A549 (cell line): ENCODE results near the gene DIAPH2.
"Not testable (repeated sequence)": the region's sequence is repeated elsewhere in the genome, so short reads cannot be mapped to it uniquely, and the experiment has no call there.

Experiments
- BHLHE40 ChIP-seq: IDR thresholded peaks from 2 replicates; pipeline ENCODE4 v1.6.1; 2012; ENCODE audit warnings: low read depth, low read length, inconsistent platforms
- CTCF ChIP-seq: fragments of >200 bp; sonication (Bioruptor Twin); formaldehyde crosslinking; IDR thresholded peaks from 3 replicates; pipeline ENCODE4 v1.5.1; 2016
- E2F6 ChIP-seq: IDR thresholded peaks from 2 replicates; pipeline ENCODE4 v1.6.1; 2012; ENCODE audit warnings: low read depth, borderline replicate concordance
- EP300 ChIP-seq, 2 experiments: fragments of >200 bp; sonication (Bioruptor Twin); formaldehyde crosslinking; IDR thresholded peaks; 2 replicates in 1 of 2; 3 replicates in 1 of 2; pipeline ENCODE4 v1.6.1; 2016 to 2017
- KDM5A ChIP-seq: fragments of 200-600 bp; sonication (generic); IDR thresholded peaks from 2 replicates; pipeline ENCODE4 v1.6.1; 2016; ENCODE audit warnings: antibody characterized with exemption, mild to moderate bottlenecking
- MYC ChIP-seq: IDR thresholded peaks from 2 replicates; pipeline ENCODE4 v1.6.1; 2012; ENCODE audit warnings: mild to moderate bottlenecking, inconsistent platforms, low read length, improper control_type of control experiment, borderline replicate concordance
- POLR2A ChIP-seq: IDR thresholded peaks from 2 replicates; pipeline ENCODE4 v1.6.1; 2012; ENCODE audit warnings: mild to moderate bottlenecking, low read length

- not testable (repeated sequence) for TF ChIP-seq CTCF; POLR2A; BHLHE40; MYC; E2F6; KDM5A; EP300 (IDR thresholded peaks at IDR 0.05)
Observed at GRCh38 chrX:96859422-96859821, 174.8 kb downstream of the DIAPH2 start.
